ENCODE measurements around the gene CASR. TPM values are rescaled to one million over a fixed set of nuclear protein-coding genes. Genes with fewer than 3 reads are reported as not detected.

The CASR gene
- total RNA-seq, 2 experiments from 2014 or later = 0.04 TPM; not detected in 1

DNA sequence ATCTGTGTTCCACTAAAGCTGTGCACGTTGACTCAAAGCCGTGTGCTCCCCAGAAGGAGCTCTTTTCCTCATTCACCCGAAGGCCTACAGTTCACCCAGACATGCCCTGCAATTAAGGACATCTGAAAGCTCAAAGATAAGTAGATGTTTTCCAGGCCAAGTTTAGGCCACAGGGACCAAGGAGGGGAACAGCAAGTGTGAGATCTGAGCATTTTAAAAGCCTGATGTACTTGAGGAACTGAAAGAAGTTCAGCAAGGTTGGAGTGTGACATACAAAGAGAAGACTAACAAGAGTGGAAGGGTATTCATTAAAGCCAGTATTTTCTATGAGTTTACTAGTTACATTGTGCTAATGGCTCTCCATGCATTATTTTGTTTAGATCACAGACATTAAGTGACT, 68.0 kb downstream of the CASR start:
- H3K79me2 ChIP-seq (ENCODE audit: insufficient read depth, low read depth, low read length) = no peaks in the 10 kb centered on the region
- no peaks in the 10 kb centered on the region for H3K9me2 ChIP-seq (ENCODE audit: insufficient read depth, low read length)
- ChIA-PET CTCF (ENCODE audit: unreplicated experiment) (no interaction called here), POLR2A (interaction anchor here (0.7 to 0.8 kb wide), 2 partner anchors 130 to 402 kb away, joined by 3 to 4 read pairs; no protein-coding TSS in a partner anchor)
- BruUV-seq (replicated peaks) = no TSS peak
- TF ChIP-seq, protein P1, sequence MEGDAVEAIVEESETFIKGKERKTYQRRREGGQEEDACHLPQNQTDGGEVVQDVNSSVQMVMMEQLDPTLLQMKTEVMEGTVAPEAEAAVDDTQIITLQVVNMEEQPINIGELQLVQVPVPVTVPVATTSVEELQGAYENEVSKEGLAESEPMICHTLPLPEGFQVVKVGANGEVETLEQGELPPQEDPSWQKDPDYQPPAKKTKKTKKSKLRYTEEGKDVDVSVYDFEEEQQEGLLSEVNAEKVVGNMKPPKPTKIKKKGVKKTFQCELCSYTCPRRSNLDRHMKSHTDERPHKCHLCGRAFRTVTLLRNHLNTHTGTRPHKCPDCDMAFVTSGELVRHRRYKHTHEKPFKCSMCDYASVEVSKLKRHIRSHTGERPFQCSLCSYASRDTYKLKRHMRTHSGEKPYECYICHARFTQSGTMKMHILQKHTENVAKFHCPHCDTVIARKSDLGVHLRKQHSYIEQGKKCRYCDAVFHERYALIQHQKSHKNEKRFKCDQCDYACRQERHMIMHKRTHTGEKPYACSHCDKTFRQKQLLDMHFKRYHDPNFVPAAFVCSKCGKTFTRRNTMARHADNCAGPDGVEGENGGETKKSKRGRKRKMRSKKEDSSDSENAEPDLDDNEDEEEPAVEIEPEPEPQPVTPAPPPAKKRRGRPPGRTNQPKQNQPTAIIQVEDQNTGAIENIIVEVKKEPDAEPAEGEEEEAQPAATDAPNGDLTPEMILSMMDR (conservative IDR thresholded peaks at IDR 0.05; ENCODE audit: low read length) = no peak
- TF ChIP-seq EZH2phosphoT487 (IDR thresholded peaks at IDR 0.05; ENCODE audit: borderline replicate concordance, low read depth, low read length) = no peak
- no peaks in the 10 kb centered on the region for H4K20me1 ChIP-seq (ENCODE audit: insufficient read depth, low read length)
- H3K4me3 ChIP-seq (ENCODE audit: low read depth, low read length, poor library complexity, severe bottlenecking) = no peak overlapping the region
- intact Hi-C loops (cut with micrococcal nuclease; ENCODE audit: unreplicated experiment) = loop anchor here (10.0 kb wide), 1 partner anchor 367 kb away; no protein-coding TSS in a partner anchor
- H3K9me3 ChIP-seq (ENCODE audit: low read length) = no peaks in the 10 kb centered on the region
- no peaks in the 10 kb centered on the region for H3K36me3 ChIP-seq (ENCODE audit: insufficient read depth, low read length)
- H3K4me1 ChIP-seq (ENCODE audit: insufficient read depth, low read length, poor library complexity, severe bottlenecking) = peaks cover 34% of the 10 kb centered on the region
- peak overlapping the region; percentile 27; the same call in 1 of the 2 replicates for H2AFZ ChIP-seq (ENCODE audit: low read length)
- 0 out of 2 replicates have a peak overlapping the region, but pooled peaks have one; percentile 1 for H3K4me2 ChIP-seq (ENCODE audit: low read length)
- DNase-seq (ENCODE audit: low spot score) = peak; percentile 29
- H3K27ac ChIP-seq (ENCODE audit: low read depth, low read length, poor library complexity, severe bottlenecking) = no peak overlapping the region

DNA sequence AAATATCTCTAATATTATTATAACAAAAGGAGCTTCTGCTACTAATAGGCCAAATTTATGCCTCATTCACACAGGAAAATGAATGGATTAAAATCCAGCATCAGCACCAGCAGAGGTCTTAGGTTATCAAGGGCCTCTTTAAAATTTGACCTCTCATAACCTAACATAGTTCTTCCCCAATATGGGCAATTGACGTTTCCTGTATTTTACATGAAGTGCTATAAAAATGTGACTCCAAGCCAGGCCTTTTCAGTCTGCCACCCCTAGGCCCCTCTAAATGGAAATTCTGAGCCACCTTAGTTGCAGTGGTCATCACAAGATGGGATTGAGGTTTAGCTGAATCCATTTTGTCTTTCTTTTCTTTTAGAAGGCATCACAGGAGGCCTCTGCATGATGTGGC, 70.1 kb downstream of the CASR start:
- H2AFZ ChIP-seq (ENCODE audit: low read length) = no peak overlapping the region
- no peaks in the 10 kb centered on the region for H4K20me1 ChIP-seq (ENCODE audit: insufficient read depth, low read length)
- intact Hi-C loops (cut with micrococcal nuclease; ENCODE audit: unreplicated experiment) = loop anchor here (10.0 kb wide), 1 partner anchor 369 kb away; no protein-coding TSS in a partner anchor
- no peaks in the 10 kb centered on the region for H3K79me2 ChIP-seq (ENCODE audit: insufficient read depth, low read depth, low read length)
- CTCF ChIA-PET (ENCODE audit: unreplicated experiment) = no interaction called here
- H3K27ac ChIP-seq (ENCODE audit: low read depth, low read length, poor library complexity, severe bottlenecking) = no peak overlapping the region
- no TSS peak for BruUV-seq (replicated peaks)
- no peaks in the 10 kb centered on the region for H3K9me3 ChIP-seq (ENCODE audit: low read length)
- no peaks in the 10 kb centered on the region for H3K36me3 ChIP-seq (ENCODE audit: insufficient read depth, low read length)
- H3K4me3 ChIP-seq (ENCODE audit: low read depth, low read length, poor library complexity, severe bottlenecking) = no peak overlapping the region
- H3K4me1 ChIP-seq (ENCODE audit: insufficient read depth, low read length, poor library complexity, severe bottlenecking) = peaks cover 15% of the 10 kb centered on the region
- TF ChIP-seq, protein P1 (conservative IDR thresholded peaks at IDR 0.05; ENCODE audit: low read length) = no peak
- TF ChIP-seq EZH2phosphoT487 (IDR thresholded peaks at IDR 0.05; ENCODE audit: borderline replicate concordance, low read depth, low read length) = no peak
- DNase-seq (ENCODE audit: low spot score) = no peak
- H3K4me2 ChIP-seq (ENCODE audit: low read length) = no peak overlapping the region
- H3K9me2 ChIP-seq (ENCODE audit: insufficient read depth, low read length) = no peaks in the 10 kb centered on the region
- POLR2A ChIA-PET = interaction anchor here (0.7 to 1.2 kb wide), 2 partner anchors 9 to 382 kb away, joined by 3 to 4 read pairs; no protein-coding TSS in a partner anchor

DNA sequence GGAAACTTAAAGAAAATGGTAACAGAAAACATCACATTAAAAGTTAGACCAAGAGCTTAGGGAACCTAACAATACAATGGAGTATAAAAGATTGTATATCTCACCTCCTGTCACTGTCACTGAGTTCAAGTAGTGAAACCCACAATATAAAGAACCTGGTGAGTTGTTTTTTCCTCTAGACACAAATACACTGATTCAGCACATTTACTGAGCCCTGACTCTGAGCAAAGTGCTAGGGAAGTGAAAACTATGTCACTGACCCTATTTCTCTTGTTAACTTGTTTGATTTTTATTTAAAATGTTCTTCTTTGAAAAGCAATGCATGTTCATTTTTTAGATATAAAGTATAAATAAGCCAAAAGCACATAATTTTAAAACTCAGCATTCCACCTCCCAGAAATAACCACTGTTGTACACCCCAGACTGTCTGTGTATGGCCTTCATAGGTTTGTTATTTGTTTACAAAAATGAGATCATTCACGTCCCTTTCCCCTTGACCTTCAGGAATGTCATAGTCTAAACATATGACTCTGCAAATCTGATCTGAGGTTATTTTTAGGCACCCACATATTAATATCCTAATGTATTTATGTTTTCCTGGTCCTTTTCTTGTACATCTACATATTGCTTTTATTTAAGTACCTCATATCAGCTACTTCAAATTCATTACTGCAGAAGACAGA, 72.4 kb downstream of the CASR start:
- Histone ChIP-seq H3K4me2 (ENCODE audit: low read length) (no peak overlapping the region), H3K36me3 (ENCODE audit: insufficient read depth, low read length) (no peaks in the 10 kb centered on the region), H3K9me3 (ENCODE audit: low read length) (no peaks in the 10 kb centered on the region), H4K20me1 (ENCODE audit: insufficient read depth, low read length) (no peaks in the 10 kb centered on the region), H3K9me2 (ENCODE audit: insufficient read depth, low read length) (no peaks in the 10 kb centered on the region), H3K4me3 (ENCODE audit: low read depth, low read length, poor library complexity, severe bottlenecking) (no peak overlapping the region), H3K79me2 (ENCODE audit: insufficient read depth, low read depth, low read length) (no peaks in the 10 kb centered on the region), H3K4me1 (ENCODE audit: insufficient read depth, low read length, poor library complexity, severe bottlenecking) (peaks cover 12% of the 10 kb centered on the region), H2AFZ (ENCODE audit: low read length) (no peak overlapping the region), H3K27ac (ENCODE audit: low read depth, low read length, poor library complexity, severe bottlenecking) (no peak overlapping the region)
- no TSS peak for BruUV-seq (replicated peaks)
- TF ChIP-seq EZH2phosphoT487 (IDR thresholded peaks at IDR 0.05; ENCODE audit: borderline replicate concordance, low read depth, low read length) = no peak
- TF ChIP-seq, protein P1 (conservative IDR thresholded peaks at IDR 0.05; ENCODE audit: low read length) = no peak
- POLR2A ChIA-PET = interaction anchor here (0.5 to 0.6 kb wide), 2 partner anchors 42 to 471 kb away, joined by 3 to 4 read pairs; no protein-coding TSS in a partner anchor
- peak; percentile 13 for DNase-seq (ENCODE audit: low spot score)
- intact Hi-C loops (cut with micrococcal nuclease; ENCODE audit: unreplicated experiment) = loop anchor here (2.0 to 10.0 kb wide), 4 partner anchors 45 to 399 kb away; no protein-coding TSS in a partner anchor
- CTCF ChIA-PET (ENCODE audit: unreplicated experiment) = no interaction called here
